ENCODE measurements around the gene COL28A1.

Gene COL28A1

GRCh38 chr7:7315851-7316250 lies 219.8 kb downstream of the COL28A1 start:
- Mint-ChIP-seq H3K9me3 (no peaks in the 10 kb centered on the region), H3K27me3 (no peaks in the 10 kb centered on the region), H3K4me1 (ENCODE audit: low read depth) (no peaks in the 10 kb centered on the region), H3K36me3 (ENCODE audit: low read depth) (no peaks in the 10 kb centered on the region), H3K27ac (no peak overlapping the region), H3K4me3 (no peak overlapping the region)

- Mint-ChIP-seq H3K27ac (no peak overlapping the region), H3K36me3 (ENCODE audit: low read depth) (no peaks in the 10 kb centered on the region), H3K9me3 (peaks cover 4% of the 10 kb centered on the region), H3K4me3 (no peak overlapping the region), H3K27me3 (no peaks in the 10 kb centered on the region), H3K4me1 (ENCODE audit: low read depth) (no peaks in the 10 kb centered on the region)
Measured at GRCh38 chr7:7312323-7312722, 223.3 kb downstream of the COL28A1 start.

- no peaks in the 10 kb centered on the region for H3K36me3 Mint-ChIP-seq (ENCODE audit: low read depth)
- no peak overlapping the region for H3K27ac Mint-ChIP-seq
- H3K4me1 Mint-ChIP-seq (ENCODE audit: low read depth), result no peaks in the 10 kb centered on the region
- no peak overlapping the region for H3K4me3 Mint-ChIP-seq
- H3K9me3 Mint-ChIP-seq, result peaks cover 4% of the 10 kb centered on the region
- no peaks in the 10 kb centered on the region for H3K27me3 Mint-ChIP-seq
Measured at GRCh38 chr7:7311001-7311400, 224.7 kb downstream of the COL28A1 start.

- Mint-ChIP-seq H3K36me3 (ENCODE audit: low read depth) (no peaks in the 10 kb centered on the region), H3K4me3 (no peak overlapping the region), H3K27ac (no peak overlapping the region), H3K4me1 (ENCODE audit: low read depth) (no peaks in the 10 kb centered on the region), H3K27me3 (no peaks in the 10 kb centered on the region), H3K9me3 (peaks cover 4% of the 10 kb centered on the region)
Measured at GRCh38 chr7:7309203-7309602, 226.5 kb downstream of the COL28A1 start.

Data from stimulated activated naive CD8-positive, alpha-beta T cell treated with anti-CD3 and anti-CD28 coated beads, Interleukin-15, Interleukin-2, amounts not matched to agents 100 ng/mL and 50 ng/mL, for 24 hours (primary cell).